GM19240 (cell line): ENCODE data around the gene PARP3.
"Not testable (repeated sequence)": the region's sequence is repeated elsewhere in the genome, so short reads cannot be mapped to it uniquely, and the experiment has no call there.

ENCODE experiments used
- DNase-seq: peaks from one replicate; pipeline ENCODE4 v3.0.0; 2011; ENCODE audit warnings: low spot score; ENCODE audit not compliant: insufficient read length

Gene PARP3

GRCh38 chr3:51941798-51942602 lies at the start of gene PARP3, which contains the start of gene RRP9:
Gene PARP3 (plus strand): TSS chr3:51942363. CDS start chr3:51943356, 993 bp downstream.
Gene RRP9 (minus strand): TSS chr3:51941904. CDS start chr3:51941867, 37 bp downstream.
- peak; percentile 99 for DNase-seq

- no peak for DNase-seq
These were observed 47.8 kb upstream of the PARP3 start for GRCh38 chr3:51894391-51894790.

GRCh38 chr3:51894939-51895338 lies 47.2 kb upstream of the PARP3 start:
- no peak for DNase-seq

GRCh38 chr3:51896607-51897305 lies 45.4 kb upstream of the PARP3 start:
- no peak for DNase-seq

GRCh38 chr3:51897391-51897790 lies 44.8 kb upstream of the PARP3 start:
- no peak for DNase-seq

- DNase-seq, result not testable (repeated sequence)
These were observed 42.1 kb upstream of the PARP3 start for GRCh38 chr3:51900043-51900442.

DNA sequence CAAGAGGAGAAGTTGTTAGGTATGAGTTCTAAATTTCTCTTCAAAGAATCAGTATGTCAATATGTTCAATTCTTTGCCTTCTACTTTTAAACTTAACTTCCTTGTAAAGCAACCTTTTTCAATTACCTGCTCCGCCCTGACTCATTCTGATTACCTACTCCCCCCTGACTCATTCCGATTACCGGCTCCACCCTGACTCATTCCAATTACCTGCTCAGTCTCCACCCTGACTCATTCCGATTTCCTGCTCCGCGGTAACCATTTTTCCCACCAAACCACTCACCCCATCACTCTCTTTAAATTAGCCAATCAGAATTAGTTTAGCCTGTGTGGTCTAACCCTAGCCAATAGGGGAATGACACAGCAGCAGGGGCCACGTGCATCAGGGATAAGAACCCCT lies 39.8 kb upstream of the PARP3 start:
- not testable (repeated sequence) for DNase-seq

GRCh38 chr3:51904034-51904823 lies 37.9 kb upstream of the PARP3 start:
- no peak for DNase-seq

DNA sequence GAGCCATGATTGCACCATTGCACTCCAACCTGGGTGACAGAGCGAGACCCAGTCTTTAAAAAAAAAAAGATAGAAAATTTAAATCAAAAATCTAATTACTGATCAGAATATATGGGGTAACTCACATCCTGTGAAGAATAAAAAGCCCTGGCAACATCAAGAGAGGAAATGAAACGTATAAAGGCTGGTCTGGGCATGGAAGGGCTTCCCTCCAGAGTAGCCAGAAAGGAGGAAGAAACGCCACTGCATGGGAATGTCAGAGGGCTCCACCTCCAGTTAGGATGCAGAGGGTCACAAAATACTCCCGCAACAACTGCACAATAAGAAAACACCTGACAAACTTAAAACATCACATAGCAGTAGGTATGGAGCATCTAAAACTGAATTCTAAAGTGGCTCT lies 34.1 kb upstream of the PARP3 start:
- DNase-seq, result no peak

DNA sequence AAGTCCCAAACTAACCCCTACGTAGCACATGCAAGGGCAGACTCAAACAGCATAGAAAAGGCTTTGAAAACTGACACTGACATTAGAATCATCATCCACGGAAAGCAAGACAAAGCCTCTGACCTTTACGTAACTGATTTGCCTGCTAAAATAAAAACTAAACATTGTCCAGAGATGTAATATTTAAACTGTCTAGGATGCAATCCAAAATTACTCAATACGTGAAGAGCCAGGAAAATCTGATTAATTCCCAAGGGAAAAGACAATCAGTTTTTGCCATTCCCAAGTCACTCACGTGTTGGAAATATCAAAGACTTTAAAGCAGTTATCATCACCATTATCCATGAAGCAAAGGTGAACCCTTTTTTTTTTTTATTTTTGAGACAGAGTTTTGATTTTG lies 25.7 kb upstream of the PARP3 start:
- DNase-seq, result no peak

DNA sequence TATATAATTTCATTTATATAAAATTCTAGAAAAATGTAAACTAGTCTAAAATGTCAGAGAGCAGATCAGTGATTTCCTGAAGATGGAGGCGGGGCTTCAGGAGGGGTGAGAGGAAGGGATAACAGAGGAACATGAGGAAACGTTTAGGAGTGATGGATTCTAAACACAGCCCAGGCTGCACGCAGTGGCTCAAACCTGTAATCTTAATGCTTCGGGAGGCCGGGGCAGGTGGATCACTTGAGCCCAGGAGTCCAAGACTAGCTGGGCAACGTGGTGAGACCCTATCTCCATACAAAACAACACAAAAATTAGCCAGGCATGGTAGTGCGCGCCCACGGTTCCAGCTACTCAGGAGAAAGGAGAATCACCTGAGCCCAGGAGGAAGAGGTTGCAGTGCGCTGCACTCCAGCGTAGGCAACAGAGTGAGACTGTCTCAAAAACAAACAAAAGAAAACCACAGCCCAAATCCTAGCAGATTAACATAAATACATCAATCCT lies 21.0 kb upstream of the PARP3 start:
- no peak for DNase-seq

GRCh38 chr3:51927061-51927977 lies 14.8 kb upstream of the PARP3 start:
- DNase-seq, result no peak

DNA sequence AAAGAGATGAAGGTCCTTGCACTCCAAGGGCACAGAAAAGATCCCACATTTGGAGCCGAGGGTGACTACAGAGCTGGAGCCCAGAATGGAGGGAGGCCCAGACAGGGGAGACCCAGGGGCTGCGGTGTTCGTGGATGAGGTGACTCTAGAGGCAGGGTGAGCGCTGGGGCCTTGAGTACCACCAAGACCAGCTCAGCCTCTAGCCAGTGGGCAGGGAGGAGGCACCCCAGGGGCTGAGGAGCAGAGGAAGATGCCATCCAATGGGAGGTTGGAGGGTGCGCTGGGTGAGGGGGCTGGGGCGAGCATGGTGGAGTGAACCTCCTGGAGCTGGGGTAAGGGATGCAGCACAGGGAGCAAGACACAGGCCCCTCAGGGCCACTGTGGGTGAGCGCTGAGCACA lies 13.7 kb upstream of the PARP3 start:
- DNase-seq, result no peak

- not testable (repeated sequence) for DNase-seq
These were observed 13.2 kb upstream of the PARP3 start for GRCh38 chr3:51928981-51929380.

GRCh38 chr3:51929420-51930003 lies 12.7 kb upstream of the PARP3 start:
- no peak for DNase-seq

GRCh38 chr3:51930439-51930838 lies 11.7 kb upstream of the PARP3 start:
- DNase-seq, result no peak

DNA sequence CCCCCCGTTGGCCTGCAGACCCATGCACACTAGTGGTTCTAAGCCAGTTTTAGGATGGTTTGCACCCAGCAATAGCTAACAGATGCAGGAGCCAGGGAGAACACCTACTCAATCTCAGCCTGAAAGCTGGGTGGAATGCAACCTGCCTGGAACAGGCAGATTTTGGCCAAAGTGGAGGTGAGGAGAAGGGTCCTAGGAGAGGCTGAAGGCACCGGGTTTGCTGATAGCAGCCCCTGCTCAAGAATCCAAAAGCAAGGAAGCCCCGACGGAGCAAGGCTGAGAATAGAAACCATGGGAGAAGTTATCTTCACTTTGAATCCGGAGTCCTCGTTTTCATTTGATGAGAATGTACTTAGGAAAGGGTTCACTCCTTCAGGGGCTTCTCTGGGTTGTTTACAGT lies 10.4 kb upstream of the PARP3 start:
- no peak for DNase-seq

DNA sequence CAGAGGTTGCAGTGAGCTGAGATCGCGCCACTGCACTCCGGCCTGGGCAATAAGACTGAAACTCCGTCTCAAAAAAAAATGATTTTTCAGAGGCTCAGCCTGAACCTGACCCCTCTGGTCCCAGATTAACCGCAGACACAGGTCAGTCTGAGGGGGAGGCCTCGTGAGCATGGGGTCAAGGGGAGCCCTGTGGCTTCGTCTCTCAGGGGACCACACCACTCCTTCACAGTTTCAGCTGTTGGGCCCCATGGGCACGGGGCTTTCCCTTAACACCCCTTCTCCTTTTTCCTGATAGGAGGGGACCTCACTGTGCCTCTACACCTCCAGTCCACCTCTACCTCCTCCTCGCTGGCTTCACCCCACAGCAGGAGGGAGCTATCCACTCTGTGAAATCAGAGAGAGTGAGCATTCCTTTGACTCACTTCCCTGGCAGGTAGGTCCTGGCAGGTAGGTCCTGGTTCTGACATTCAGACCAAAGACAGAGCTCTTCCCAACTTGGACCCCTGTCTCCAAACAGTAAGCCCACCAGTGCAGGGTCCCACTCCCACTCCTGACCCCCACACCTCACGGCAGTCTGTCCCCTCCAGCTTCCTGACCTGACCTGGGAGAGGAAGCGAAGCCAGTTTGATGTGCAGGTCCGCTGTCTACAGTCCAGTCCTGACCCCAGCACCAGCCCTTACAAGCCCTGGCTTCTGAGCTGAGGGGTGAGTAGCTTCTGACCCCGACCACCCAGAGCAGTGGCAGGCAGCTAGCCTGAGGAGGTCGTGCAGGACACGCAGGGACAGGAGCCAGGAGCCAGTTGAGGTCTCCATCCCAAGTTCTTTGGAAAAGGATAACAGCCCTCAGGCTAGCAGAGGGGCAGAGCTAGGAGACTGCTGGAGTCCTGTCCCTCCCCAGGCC lies 9.4 kb upstream of the PARP3 start:
- DNase-seq, result no peak

- no peak for DNase-seq
These were observed 8.6 kb upstream of the PARP3 start for GRCh38 chr3:51933471-51934138.
